ENCODE measurements around the gene SRRM1.
"Not testable (repeated sequence)": the region's sequence is repeated elsewhere in the genome, so short reads cannot be mapped to it uniquely, and the experiment has no call there.

DNA sequence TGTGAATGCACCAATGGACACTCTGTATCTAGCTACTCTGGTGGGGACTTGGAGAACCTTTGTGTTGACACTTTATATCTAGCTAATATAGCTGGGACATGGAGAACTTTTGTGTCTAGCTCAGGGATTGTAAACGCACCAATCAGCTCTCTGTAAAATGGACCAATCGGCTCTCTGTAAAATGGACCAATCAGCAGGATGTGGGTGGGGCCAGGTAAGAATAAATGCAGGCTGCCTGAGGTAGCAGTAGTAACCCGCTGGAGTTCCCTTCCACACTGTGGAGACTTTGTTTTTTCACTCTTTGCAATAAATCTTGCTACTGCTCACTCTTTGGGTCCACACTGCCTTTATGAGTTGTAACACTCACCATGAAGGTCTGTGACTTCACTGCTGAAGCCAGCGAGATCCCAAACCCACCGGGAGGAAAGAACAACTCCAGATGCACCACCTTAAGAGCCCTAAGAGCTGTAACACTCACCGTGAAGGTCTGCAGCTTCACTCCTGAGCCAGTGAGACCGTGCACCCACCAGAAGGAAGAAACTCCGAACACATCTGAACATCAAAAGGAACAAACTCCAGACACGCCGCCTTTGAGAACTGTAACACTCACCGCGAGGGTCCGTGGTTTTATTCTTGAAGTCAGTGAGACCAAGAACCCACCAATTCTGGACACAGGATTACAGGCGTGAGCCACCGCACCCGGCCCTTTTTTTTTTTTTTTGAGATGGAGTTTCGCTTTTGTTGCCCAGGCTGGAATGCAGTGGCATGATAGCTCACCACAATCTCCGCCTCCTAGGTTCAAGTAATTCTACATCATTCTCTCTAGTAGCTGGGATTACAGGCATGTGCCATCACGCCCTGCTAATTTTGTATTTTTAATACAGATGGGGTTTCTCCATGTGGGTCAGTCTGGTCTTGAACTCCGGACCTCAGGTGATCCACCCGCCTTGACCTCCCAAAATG is 79.3 kb downstream of the SRRM1 start:
- TF ChIP-seq, protein P1, sequence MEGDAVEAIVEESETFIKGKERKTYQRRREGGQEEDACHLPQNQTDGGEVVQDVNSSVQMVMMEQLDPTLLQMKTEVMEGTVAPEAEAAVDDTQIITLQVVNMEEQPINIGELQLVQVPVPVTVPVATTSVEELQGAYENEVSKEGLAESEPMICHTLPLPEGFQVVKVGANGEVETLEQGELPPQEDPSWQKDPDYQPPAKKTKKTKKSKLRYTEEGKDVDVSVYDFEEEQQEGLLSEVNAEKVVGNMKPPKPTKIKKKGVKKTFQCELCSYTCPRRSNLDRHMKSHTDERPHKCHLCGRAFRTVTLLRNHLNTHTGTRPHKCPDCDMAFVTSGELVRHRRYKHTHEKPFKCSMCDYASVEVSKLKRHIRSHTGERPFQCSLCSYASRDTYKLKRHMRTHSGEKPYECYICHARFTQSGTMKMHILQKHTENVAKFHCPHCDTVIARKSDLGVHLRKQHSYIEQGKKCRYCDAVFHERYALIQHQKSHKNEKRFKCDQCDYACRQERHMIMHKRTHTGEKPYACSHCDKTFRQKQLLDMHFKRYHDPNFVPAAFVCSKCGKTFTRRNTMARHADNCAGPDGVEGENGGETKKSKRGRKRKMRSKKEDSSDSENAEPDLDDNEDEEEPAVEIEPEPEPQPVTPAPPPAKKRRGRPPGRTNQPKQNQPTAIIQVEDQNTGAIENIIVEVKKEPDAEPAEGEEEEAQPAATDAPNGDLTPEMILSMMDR (IDR thresholded peaks at IDR 0.05) = not testable (repeated sequence)
- peak; percentile 51; the same call in 1 of the 2 replicates for TF ChIP-seq TCF7L2 (IDR thresholded peaks at IDR 0.05; ENCODE audit: low read depth, low read length)
- TF ChIP-seq POLR2AphosphoS5 (IDR thresholded peaks at IDR 0.05; ENCODE audit: low read depth, low read length); SIN3A (IDR thresholded peaks at IDR 0.05; ENCODE audit: borderline replicate concordance, insufficient read depth, low read depth, low read length): not testable (repeated sequence)
